Measurements from ENCODE around the gene TNFRSF11A.

- TF ChIP-seq, protein P1, sequence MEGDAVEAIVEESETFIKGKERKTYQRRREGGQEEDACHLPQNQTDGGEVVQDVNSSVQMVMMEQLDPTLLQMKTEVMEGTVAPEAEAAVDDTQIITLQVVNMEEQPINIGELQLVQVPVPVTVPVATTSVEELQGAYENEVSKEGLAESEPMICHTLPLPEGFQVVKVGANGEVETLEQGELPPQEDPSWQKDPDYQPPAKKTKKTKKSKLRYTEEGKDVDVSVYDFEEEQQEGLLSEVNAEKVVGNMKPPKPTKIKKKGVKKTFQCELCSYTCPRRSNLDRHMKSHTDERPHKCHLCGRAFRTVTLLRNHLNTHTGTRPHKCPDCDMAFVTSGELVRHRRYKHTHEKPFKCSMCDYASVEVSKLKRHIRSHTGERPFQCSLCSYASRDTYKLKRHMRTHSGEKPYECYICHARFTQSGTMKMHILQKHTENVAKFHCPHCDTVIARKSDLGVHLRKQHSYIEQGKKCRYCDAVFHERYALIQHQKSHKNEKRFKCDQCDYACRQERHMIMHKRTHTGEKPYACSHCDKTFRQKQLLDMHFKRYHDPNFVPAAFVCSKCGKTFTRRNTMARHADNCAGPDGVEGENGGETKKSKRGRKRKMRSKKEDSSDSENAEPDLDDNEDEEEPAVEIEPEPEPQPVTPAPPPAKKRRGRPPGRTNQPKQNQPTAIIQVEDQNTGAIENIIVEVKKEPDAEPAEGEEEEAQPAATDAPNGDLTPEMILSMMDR (IDR thresholded peaks at IDR 0.05 in 2 of 3, conservative IDR thresholded peaks at IDR 0.05 in 1 of 3; ENCODE audit: borderline replicate concordance in 1 of 3, insufficient read depth in 1 of 3, low read depth in 2 of 3, low read length in 2 of 3), result no peak
- no peak for TF ChIP-seq ZNF274 (IDR thresholded peaks at IDR 0.05; ENCODE audit: low read depth, low read length)
- TF ChIP-seq POLR2A (IDR thresholded peaks at IDR 0.05; ENCODE audit: borderline replicate concordance, extremely low read depth, insufficient read depth, insufficient read length), result no peak
- no peak for TF ChIP-seq CBX3 (IDR thresholded peaks at IDR 0.05; ENCODE audit: low read depth)
- TF ChIP-seq, protein P2, sequence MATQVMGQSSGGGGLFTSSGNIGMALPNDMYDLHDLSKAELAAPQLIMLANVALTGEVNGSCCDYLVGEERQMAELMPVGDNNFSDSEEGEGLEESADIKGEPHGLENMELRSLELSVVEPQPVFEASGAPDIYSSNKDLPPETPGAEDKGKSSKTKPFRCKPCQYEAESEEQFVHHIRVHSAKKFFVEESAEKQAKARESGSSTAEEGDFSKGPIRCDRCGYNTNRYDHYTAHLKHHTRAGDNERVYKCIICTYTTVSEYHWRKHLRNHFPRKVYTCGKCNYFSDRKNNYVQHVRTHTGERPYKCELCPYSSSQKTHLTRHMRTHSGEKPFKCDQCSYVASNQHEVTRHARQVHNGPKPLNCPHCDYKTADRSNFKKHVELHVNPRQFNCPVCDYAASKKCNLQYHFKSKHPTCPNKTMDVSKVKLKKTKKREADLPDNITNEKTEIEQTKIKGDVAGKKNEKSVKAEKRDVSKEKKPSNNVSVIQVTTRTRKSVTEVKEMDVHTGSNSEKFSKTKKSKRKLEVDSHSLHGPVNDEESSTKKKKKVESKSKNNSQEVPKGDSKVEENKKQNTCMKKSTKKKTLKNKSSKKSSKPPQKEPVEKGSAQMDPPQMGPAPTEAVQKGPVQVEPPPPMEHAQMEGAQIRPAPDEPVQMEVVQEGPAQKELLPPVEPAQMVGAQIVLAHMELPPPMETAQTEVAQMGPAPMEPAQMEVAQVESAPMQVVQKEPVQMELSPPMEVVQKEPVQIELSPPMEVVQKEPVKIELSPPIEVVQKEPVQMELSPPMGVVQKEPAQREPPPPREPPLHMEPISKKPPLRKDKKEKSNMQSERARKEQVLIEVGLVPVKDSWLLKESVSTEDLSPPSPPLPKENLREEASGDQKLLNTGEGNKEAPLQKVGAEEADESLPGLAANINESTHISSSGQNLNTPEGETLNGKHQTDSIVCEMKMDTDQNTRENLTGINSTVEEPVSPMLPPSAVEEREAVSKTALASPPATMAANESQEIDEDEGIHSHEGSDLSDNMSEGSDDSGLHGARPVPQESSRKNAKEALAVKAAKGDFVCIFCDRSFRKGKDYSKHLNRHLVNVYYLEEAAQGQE (IDR thresholded peaks at IDR 0.05; ENCODE audit: low read depth), result no peak
- TF ChIP-seq YY1 (IDR thresholded peaks at IDR 0.05; ENCODE audit: extremely low read depth, insufficient replicate concordance, low read depth, low read length), result no peak
- TF ChIP-seq EZH2 (IDR thresholded peaks at IDR 0.05), result no peak
- no peak for TF ChIP-seq POLR2AphosphoS5 (IDR thresholded peaks at IDR 0.05; ENCODE audit: low read depth, low read length)
- TF ChIP-seq, protein P3, sequence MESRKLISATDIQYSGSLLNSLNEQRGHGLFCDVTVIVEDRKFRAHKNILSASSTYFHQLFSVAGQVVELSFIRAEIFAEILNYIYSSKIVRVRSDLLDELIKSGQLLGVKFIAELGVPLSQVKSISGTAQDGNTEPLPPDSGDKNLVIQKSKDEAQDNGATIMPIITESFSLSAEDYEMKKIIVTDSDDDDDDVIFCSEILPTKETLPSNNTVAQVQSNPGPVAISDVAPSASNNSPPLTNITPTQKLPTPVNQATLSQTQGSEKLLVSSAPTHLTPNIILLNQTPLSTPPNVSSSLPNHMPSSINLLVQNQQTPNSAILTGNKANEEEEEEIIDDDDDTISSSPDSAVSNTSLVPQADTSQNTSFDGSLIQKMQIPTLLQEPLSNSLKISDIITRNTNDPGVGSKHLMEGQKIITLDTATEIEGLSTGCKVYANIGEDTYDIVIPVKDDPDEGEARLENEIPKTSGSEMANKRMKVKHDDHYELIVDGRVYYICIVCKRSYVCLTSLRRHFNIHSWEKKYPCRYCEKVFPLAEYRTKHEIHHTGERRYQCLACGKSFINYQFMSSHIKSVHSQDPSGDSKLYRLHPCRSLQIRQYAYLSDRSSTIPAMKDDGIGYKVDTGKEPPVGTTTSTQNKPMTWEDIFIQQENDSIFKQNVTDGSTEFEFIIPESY (IDR thresholded peaks at IDR 0.05; ENCODE audit: extremely low read depth, insufficient replicate concordance, low read length), result no peak
- no peak for TF ChIP-seq EGR1 (IDR thresholded peaks at IDR 0.05; ENCODE audit: low read depth)
- TF ChIP-seq EZH2phosphoT487 (IDR thresholded peaks at IDR 0.05; ENCODE audit: borderline replicate concordance), result no peak
- no peak for TF ChIP-seq JUND (IDR thresholded peaks at IDR 0.05)
- no peak for TF ChIP-seq CEBPB (IDR thresholded peaks at IDR 0.05; ENCODE audit: low read depth)
Observed at GRCh38 chr18:62282188-62282629, 42.9 kb upstream of the TNFRSF11A start.

All from HCT116 (cell line).